Measurements from ENCODE around the gene RASA3.

RASA3 gene

GRCh38 chr13:113976711-113977684 lies 155.4 kb downstream of the RASA3 start:
- FAIRE-seq, result no peak

GRCh38 chr13:113975416-113975815 lies 157.0 kb downstream of the RASA3 start:
- FAIRE-seq, result no peak

DNA sequence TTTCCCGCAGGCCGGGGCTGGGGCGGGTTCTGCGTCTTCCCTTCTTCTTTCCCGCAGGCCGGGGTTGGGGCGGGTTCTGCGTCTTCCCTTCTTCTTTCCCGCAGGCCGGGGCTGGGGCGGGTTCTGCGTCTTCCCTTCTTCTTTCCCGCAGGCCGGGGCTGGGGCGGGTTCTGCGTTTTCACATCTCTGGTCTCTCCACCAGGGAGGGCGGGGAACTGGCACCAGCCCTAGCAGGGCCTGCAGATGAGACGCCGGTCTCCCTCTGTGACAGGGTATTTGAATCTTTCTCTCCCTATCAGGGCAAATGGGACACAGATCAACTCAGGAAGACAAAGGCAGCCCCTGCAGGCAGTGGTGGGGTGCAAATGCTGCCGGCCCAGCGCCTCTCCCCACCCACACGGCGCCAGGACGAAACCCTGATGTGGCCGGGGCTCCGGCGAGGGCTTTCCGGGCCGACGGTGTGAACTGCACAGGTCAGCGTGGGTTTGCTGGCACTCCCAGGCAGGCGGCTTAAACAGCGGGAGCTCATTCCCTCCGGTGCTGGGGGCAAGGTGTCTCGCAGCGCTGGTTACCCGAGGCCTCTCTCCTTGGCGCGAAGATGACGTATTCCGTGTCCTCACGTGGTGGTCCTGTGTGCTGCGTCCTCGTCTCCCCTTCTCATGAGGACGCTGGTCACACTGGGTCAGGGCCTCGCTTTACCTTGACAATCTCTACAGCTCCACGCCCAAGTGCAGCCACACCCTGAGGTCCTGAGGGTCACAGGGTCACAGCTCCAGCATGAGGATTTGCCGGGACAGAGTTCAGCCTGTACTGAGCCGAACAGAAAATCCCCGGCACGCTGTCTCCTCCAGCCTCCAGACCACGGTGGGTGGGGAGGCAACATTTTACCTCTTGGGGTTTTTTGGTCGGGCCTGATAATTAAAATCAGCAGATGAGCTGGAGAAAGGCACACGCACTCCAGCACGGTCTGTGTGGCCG lies 157.8 kb downstream of the RASA3 start:
- no peak for FAIRE-seq

DNA sequence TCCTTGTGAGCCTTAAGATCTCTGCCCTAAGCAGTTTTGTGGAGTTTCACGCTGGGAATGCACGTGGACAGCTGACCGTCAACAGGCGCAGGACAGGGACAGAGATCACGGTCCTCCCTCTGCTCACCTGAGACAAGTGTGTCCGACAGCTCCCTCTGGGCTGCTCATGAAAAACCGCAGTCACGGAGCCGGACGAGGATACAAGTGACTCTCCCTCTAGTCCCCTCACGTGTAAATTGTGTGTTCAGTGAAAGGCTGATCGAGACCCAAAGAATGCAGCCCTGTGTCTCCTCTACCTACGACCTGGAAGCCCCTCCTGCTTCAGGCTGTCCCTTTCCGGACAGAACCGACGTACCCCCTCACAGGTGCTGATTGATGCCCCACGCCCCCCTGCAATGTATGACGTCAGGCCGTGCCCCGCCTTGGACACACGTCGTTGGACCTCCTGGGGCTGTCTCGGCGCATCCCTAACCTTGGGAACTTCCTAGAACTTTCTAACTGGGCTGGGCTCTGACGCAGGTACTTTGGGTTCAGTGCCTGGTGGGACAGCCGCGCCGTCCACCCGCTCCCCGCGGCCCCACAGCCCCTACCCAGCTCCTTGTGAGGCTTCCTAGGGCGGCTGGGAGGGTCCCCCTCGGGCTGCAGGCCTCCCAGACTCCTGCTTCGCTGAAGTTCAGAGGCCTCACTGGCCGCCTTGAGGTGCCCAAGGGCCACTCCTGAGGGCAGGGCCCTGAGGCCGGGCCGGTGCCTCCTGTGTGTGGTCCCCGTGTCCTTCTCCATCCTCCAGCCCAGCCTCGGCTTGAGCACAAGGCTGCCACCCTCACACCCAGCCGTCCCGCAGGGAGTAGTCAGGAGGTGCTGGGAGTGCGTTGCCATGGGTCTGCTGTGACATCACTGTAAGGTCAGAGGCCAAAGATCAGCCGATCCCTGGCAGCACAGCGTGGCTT lies 158.9 kb downstream of the RASA3 start, which contains the start of gene C13orf46:
Gene C13orf46, minus strand, starts transcription at position 859 of the 947 bp plus-strand sequence. Its CDS starts 79 bp downstream, at position 780.
- FAIRE-seq, result no peak

GRCh38 chr13:113972451-113973217 lies 159.8 kb downstream of the RASA3 start:
- no peak for FAIRE-seq

- no peak for FAIRE-seq
These were observed 160.8 kb downstream of the RASA3 start for GRCh38 chr13:113971471-113972231.

DNA sequence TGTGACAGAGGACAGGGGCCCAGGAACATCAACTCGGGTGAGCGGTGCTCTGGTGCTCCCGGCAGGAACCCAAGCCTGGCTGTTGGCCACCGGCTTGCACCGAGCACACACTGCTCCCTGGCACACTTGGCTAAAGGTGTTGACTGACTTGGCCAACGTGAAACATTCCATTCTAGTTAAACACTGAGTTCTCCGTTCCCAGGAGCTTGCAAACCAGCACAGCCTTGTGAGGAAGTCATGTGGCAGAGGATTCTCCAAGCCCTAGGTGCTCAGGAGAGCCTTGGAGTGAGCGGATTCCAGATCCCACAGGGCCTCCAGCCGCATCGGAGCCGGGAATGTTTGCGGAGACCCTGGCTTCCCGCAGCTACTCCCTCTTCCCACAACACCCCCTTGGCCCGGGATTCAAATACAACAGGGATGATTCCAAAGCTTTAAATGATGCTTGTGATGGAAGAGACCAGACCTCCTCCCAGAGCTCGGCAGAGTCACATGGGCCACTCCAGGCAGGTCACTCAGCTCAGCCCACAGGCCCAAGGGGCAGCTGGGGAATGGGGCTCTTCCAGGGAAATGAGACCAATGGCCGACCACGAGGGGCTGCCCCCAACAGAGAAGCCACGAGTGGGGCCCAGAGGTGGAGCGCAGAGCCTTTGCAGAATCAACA lies 161.5 kb downstream of the RASA3 start:
- FAIRE-seq, result no peak

DNA sequence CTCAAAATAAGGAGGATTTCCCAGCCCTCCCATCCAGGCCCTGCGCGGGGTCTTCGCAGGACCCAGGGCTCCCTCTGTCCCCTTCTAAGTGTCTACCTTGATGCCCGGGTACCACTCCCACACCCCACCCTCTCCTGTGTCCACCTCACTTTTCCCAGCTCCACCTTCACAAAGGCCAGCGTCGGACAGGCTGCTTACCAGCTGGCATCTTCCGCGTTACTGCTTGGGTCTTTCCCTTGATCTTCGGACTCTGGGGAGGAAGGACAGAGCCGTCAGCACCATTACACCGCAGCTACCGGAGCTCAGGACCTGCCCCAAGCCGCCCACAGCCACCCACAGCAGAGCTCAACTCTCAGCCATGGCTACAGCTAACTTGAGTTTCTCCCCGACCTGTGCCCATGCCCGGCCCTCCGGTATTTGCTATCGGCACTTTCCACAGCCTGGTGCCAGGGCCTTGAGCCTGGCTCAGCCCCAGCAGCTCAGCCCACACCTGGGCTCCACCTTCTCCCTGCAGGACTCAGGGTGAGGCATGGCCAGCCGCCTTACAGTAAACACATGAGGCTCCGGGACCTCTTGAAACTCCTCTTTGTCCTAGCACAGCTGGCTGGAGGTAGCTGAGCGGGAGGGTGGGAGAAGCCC lies 162.3 kb downstream of the RASA3 start:
- FAIRE-seq, result no peak

GRCh38 chr13:113969311-113969972 lies 163.0 kb downstream of the RASA3 start:
- FAIRE-seq, result no peak

DNA sequence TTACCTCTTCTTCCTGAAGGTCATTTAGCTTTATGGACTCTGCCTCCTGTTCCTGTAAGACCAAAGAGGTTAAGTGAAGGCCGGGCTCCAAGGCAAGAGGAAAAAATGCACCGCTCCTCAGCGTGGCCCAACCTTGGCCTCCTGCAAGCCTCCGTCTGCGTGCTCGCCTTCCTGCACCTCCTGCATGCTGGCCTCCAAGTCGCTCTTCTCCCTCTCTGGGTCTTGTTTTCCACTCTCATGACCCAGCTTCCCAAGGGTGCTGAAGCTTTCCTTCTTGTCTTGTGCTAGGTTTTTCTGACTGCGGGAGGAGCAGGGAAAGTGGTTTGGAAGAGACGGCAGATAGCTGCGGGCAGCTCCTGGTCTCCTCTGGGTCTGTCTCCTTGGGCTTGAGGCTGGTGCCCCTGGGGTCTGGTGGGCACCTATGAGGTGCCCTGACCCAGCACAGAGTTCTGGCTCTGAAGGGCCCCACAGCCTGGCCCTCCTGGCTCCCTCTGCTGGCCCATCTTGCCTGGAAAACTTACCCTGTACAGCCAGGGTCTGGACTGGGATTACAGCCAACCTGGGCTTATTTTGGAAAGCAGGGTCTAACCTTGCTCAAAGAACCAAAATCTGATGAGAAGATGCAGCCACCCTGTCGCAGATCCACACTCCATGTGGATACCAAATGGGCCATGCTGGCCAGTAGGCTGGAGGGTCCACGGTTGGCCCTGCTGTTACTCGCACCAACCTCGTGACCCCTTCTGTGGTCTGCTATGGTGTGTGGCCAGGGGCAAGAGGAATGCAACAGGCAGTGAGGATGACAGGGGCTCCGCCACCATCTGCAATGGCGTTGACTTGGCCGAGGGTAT lies 163.7 kb downstream of the RASA3 start:
- no peak for FAIRE-seq

DNA sequence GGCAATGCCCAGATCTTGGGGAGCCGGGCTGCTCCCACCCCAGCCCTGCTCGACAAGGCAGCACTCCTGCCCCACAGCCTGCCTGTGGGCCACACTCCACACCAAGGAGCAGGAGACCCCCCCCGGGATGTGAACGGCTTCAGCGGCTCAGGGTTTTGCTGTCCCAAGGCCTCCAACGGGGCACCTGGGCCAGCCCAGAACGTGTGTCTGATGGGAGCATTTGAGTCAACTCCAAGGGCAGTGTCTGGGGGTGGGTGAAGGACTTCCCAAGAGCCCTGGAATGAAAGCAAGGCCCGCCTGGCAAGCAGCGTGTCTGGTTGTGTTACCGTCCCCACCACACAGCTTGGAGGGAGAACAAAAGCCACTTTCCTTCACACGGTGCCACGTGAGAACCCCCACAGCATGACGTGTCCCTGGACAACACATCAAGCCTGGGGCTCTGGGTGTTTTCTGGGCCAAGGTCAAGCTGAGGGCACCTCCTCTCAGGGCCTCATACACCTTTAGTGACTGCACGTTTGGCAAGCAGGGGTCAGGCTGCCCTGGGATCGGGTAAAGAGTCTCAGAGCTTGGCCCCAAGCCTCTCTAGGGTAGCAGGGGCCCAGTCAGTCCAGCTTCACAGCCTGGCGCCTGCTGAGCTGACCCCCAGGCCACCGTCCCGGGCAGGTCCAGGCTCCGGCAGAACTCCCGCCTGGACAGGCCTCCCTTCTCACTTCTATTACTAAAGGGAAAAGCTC lies 164.5 kb downstream of the RASA3 start:
- FAIRE-seq, result no peak

- FAIRE-seq, result no peak
These were observed 165.2 kb downstream of the RASA3 start for GRCh38 chr13:113967206-113967720.

GRCh38 chr13:113965968-113966884 lies 166.2 kb downstream of the RASA3 start:
- no peak for FAIRE-seq

DNA sequence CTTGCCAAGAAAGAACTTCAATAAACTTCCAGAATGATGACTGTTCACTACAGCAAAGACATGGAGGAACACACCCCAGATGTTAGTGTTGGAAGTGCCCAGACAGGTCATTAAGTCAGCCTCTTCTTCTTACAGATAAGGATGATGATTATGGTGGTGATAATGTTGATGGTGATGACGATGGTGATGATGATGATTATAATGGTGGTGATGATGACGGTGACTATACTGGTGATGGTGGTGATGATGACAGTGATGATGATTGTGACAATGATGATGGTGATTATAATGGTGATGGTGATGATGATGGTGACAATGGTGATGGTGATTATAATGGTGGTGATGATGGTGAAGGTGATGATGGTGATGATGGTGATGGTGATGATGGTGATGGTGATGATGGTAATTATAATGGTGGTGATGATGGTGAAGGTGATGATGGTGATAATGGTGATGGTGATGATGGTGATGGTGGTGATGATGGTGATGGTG lies 167.0 kb downstream of the RASA3 start:
- FAIRE-seq, result no peak

GRCh38 chr13:113964251-113964995 lies 168.0 kb downstream of the RASA3 start:
- no peak for FAIRE-seq
